ENCODE data around the gene CHRM1. TPM values are rescaled to one million over a fixed set of nuclear protein-coding genes. Genes with fewer than 3 reads are reported as not detected.

CHRM1 gene
- total RNA-seq, 2 experiments from 2014 or later: not detected

GRCh38 chr11:62882788-62883501 lies 38.2 kb downstream of the CHRM1 start:
- H3K27me3 ChIP-seq (ENCODE audit: control insufficient read depth in 1 of 2, insufficient read depth in 2 of 2, low read length in 2 of 2): no peaks in the 10 kb centered on the region
- Mint-ChIP-seq H3K4me1 (ENCODE audit: low read depth) (peaks cover 52% of the 10 kb centered on the region), H3K4me3 (peak overlapping the region; percentile 93), H3K36me3 (ENCODE audit: low read depth) (peaks cover 77% of the 10 kb centered on the region), H3K27me3 (no peaks in the 10 kb centered on the region), H3K9me3 (no peaks in the 10 kb centered on the region), H3K27ac (peak overlapping the region; percentile 100)
- peaks cover 47% of the 10 kb centered on the region for H3K4me1 ChIP-seq (ENCODE audit: insufficient read depth, low read length)
- TF ChIP-seq CTCF (IDR thresholded peaks at IDR 0.05): no peak
- ATAC-seq (ENCODE audit: poor library complexity) (no peak), DNase-seq (peak in 1 of 14 experiments; percentile 20)
- H3K9me3 ChIP-seq (ENCODE audit: control insufficient read depth in 1 of 2, insufficient read depth in 1 of 2, low read length in 2 of 2): no peaks in the 10 kb centered on the region
- intact Hi-C loops (cut with DNase I, micrococcal nuclease): loop anchor here in 1 of 2 experiments (5.0 to 10.0 kb wide), 3 partner anchors 111 to 756 kb away; partner anchors contain the start of gene TAF6L
- peak overlapping the region; percentile 99 for H3K4me3 ChIP-seq (ENCODE audit: low read length)
- ChIA-PET POLR2A (interaction anchor here (1.1 to 4.0 kb wide), 3 partner anchors 27 to 96 kb away, joined by 3 to 95 read pairs (median 78); partner anchors contain the start of genes TMEM179B and WDR74), CTCF (interaction anchor here (1.7 to 3.6 kb wide), 3 partner anchors 96 to 155 kb away, joined by 8 to 35 read pairs (median 12); partner anchors contain the start of genes HNRNPUL2, TMEM179B and TTC9C)
- peak overlapping the region in 1 of 2 donors; percentile 0 for H3K27ac ChIP-seq (ENCODE audit: low read depth in 1 of 2, low read length in 2 of 2)
- peaks cover 55% of the 10 kb centered on the region for H3K36me3 ChIP-seq (ENCODE audit: insufficient read depth, low read length)

DNA sequence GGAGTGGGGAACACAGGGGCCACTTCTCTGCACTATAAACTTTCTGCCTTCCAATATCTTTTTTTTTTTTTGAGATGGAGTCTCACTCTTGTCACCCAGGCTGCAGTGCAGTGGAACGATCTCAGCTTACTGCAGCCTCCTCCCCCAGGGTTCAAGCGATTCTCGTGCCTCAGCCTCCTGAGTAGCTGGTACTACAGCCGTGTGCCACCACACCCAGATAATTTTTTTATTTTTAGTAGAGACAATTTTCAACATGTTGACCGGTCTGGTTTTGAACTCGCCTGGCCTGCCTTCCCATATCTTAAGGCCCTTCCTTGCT lies 38.8 kb downstream of the CHRM1 start:
- H3K36me3 Mint-ChIP-seq (ENCODE audit: low read depth): peaks cover 71% of the 10 kb centered on the region
- ATAC-seq (ENCODE audit: poor library complexity) (no peak), DNase-seq (no peak)
- intact Hi-C loops (cut with DNase I, micrococcal nuclease): loop anchor here in 1 of 2 experiments (5.0 to 10.0 kb wide), 3 partner anchors 110 to 755 kb away; partner anchors contain the start of gene TAF6L
- peaks cover 47% of the 10 kb centered on the region for H3K4me1 ChIP-seq (ENCODE audit: insufficient read depth, low read length)
- peak overlapping the region; percentile 99 for H3K4me3 ChIP-seq (ENCODE audit: low read length)
- H3K4me1 Mint-ChIP-seq (ENCODE audit: low read depth): peaks cover 52% of the 10 kb centered on the region
- peaks cover 50% of the 10 kb centered on the region for H3K36me3 ChIP-seq (ENCODE audit: insufficient read depth, low read length)
- no peak for TF ChIP-seq CTCF (IDR thresholded peaks at IDR 0.05)
- H3K9me3 Mint-ChIP-seq: no peaks in the 10 kb centered on the region
- H3K27me3 ChIP-seq (ENCODE audit: control insufficient read depth in 1 of 2, insufficient read depth in 2 of 2, low read length in 2 of 2): no peaks in the 10 kb centered on the region
- peak overlapping the region; percentile 93 for H3K4me3 Mint-ChIP-seq
- H3K27ac Mint-ChIP-seq: peak overlapping the region; percentile 100
- ChIA-PET CTCF (interaction anchor here (1.0 to 3.6 kb wide), 3 partner anchors 96 to 154 kb away, joined by 4 to 35 read pairs (median 12); partner anchors contain the start of genes HNRNPUL2, TAF6L, TMEM179B and TTC9C), POLR2A (interaction anchor here (0.7 to 4.0 kb wide), 6 partner anchors 27 to 229 kb away, joined by 3 to 95 read pairs (median 35); partner anchors contain the start of genes HNRNPUL2, INTS5, TTC9C and WDR74)
- H3K27ac ChIP-seq (ENCODE audit: low read depth in 1 of 2, low read length in 2 of 2): peak overlapping the region; percentile 95 to 98
- no peaks in the 10 kb centered on the region for H3K9me3 ChIP-seq (ENCODE audit: control insufficient read depth in 1 of 2, insufficient read depth in 1 of 2, low read length in 2 of 2)
- no peaks in the 10 kb centered on the region for H3K27me3 Mint-ChIP-seq

DNA sequence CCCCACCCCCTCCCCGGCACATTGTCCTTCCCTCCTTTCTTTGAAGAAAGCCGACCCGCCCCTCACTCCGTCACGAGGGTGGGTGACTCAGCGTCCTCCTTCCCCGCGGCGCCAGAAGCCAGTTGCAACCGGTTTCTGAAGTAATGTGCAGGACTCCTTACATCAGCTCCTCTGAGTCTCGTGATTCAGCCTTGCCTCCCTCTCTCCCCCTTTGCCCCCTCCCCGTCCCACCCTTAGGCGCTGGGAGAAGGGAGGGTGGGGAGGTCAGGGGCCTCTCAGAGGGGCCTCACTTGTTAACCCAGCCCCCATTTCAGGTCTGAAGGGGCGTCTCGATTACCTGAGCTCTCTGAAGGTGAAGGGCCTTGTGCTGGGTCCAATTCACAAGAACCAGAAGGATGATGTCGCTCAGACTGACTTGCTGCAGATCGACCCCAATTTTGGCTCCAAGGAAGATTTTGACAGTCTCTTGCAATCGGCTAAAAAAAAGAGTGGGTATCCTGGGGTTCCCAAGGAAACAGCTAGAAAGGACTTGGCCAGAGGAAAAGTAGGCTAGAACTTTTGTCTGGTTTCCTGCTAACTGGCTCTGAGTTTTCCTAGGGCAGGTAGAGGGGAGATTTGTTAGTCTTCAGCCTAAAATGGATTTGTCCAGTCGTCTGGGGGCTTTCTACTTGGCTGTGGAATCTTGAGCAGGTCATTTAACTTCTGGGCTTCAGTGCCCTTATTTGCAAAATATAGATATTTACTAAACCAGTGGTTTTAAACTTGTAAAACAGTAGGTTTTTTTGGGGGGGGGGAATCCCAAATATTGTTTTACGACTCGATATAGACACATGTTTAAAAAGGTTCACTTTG lies 39.4 kb downstream of the CHRM1 start:
- peak; percentile 72 for ATAC-seq (ENCODE audit: poor library complexity)
- peaks cover 52% of the 10 kb centered on the region for H3K4me1 Mint-ChIP-seq (ENCODE audit: low read depth)
- H3K36me3 Mint-ChIP-seq (ENCODE audit: low read depth): peaks cover 66% of the 10 kb centered on the region

More for the DNA sequence above, 39.4 kb downstream of the CHRM1 start:
- peak overlapping the region; percentile 99 for H3K4me3 ChIP-seq (ENCODE audit: low read length)
- H3K27ac ChIP-seq (ENCODE audit: low read depth in 1 of 2, low read length in 2 of 2): peak overlapping the region; percentile 95 to 98
- Mint-ChIP-seq H3K9me3 (no peaks in the 10 kb centered on the region), H3K4me3 (peak overlapping the region; percentile 93), H3K27me3 (no peaks in the 10 kb centered on the region), H3K27ac (peak overlapping the region; percentile 100)
- peak; percentile 23 for TF ChIP-seq CTCF (IDR thresholded peaks at IDR 0.05)
- no peaks in the 10 kb centered on the region for H3K27me3 ChIP-seq (ENCODE audit: control insufficient read depth in 1 of 2, insufficient read depth in 2 of 2, low read length in 2 of 2)
- ChIA-PET CTCF (interaction anchor here (0.6 to 3.6 kb wide), 25 partner anchors 8 to 290 kb away, joined by 3 to 35 read pairs (median 6); partner anchors contain the start of genes HNRNPUL2, MTA2, NXF1 and STX5), POLR2A (interaction anchor here (0.6 to 4.0 kb wide), 36 partner anchors 8 to 1489 kb away, joined by 3 to 95 read pairs (median 5); partner anchors contain the start of genes BSCL2, C11orf98, CSKMT and EEF1G)
- DNase-seq: peak in 13 of 14 experiments; percentile 87 to 96 (median 94)
- intact Hi-C loops (cut with DNase I, micrococcal nuclease): loop anchor here (1.0 to 10.0 kb wide), 11 partner anchors 19 to 755 kb away; partner anchors contain the start of genes STX5 (in 1 of the 2), TAF6L (in 1 of the 2), TEX54 (in 1 of the 2) and TMEM179B (in 1 of the 2)
- H3K9me3 ChIP-seq (ENCODE audit: control insufficient read depth in 1 of 2, insufficient read depth in 1 of 2, low read length in 2 of 2): no peaks in the 10 kb centered on the region
- peaks cover 44% of the 10 kb centered on the region for H3K36me3 ChIP-seq (ENCODE audit: insufficient read depth, low read length)
- H3K4me1 ChIP-seq (ENCODE audit: insufficient read depth, low read length): peaks cover 47% of the 10 kb centered on the region

All from CD4-positive, alpha-beta T cell (primary cell).